Astrocyte (in vitro differentiated cells and primary cell): ENCODE measurements around the gene GFRA1.

Experiments used
- CTCF ChIP-seq: IDR thresholded peaks from 2 replicates; pipeline ENCODE4 v1.5.1; 2011; ENCODE audit warnings: low read depth, mild to moderate bottlenecking, inconsistent platforms, low read length, moderate library complexity; ENCODE audit not compliant: insufficient read depth
- EZH2 ChIP-seq: IDR thresholded peaks from 2 replicates; pipeline ENCODE4 v1.6.1; 2012; ENCODE audit warnings: mild to moderate bottlenecking, low read length, inconsistent platforms; ENCODE audit not compliant: insufficient read depth

- TF ChIP-seq EZH2 (no peak), CTCF (no peak)
Measured at GRCh38 chr10:116015583-116016333, 257.2 kb downstream of the GFRA1 start.
